Keratinocyte (primary cell): ENCODE data around the gene ARHGAP40. TPM values are rescaled to one million over a fixed set of nuclear protein-coding genes. Genes with fewer than 3 reads are reported as not detected.

Source experiments
- DNase-seq: peaks from one replicate; pipeline ENCODE4 v3.0.0-alpha.2; 2011; ENCODE audit warnings: low read depth, missing footprints, low spot score
- FAIRE-seq: peaks from 2 replicates; lab custom pipeline; 2011; peaks lifted over from hg19 to GRCh38; lab: Jason Lieb, UNC
- H2AFZ ChIP-seq: 2 replicates; pipeline ENCODE4 v1.6.0; 2012; ENCODE audit warnings: low read length, control low read depth, inconsistent platforms; ENCODE audit not compliant: control insufficient read depth
- H3K27ac ChIP-seq: 2 replicates; pipeline ENCODE4 v1.5.1; 2011; ENCODE audit warnings: low read length; ENCODE audit not compliant: control insufficient read depth, insufficient read depth
- H3K27me3 ChIP-seq: 3 replicates; pipeline ENCODE4 v1.6.0; 2011; ENCODE audit warnings: low read length; ENCODE audit not compliant: control insufficient read depth, insufficient read depth; ENCODE audit errors: extremely low read depth
- H3K36me3 ChIP-seq, 2 experiments: 2 replicates in 1 of 2; 3 replicates in 1 of 2; pipeline ENCODE4 v1.5.1; 2011; ENCODE audit warnings: low read length in 2 of 2, mild to moderate bottlenecking in 1 of 2; ENCODE audit not compliant: control insufficient read depth in 2 of 2, insufficient read depth in 2 of 2; ENCODE audit errors: extremely low read depth in 1 of 2
- H3K4me1 ChIP-seq: 3 replicates; pipeline ENCODE4 v1.5.1; 2011; ENCODE audit warnings: low read length; ENCODE audit not compliant: control insufficient read depth, insufficient read depth; ENCODE audit errors: extremely low read depth
- H3K4me2 ChIP-seq: 3 replicates; pipeline ENCODE4 v1.6.0; 2011; ENCODE audit warnings: low read depth, low read length; ENCODE audit not compliant: control insufficient read depth, insufficient read depth; ENCODE audit errors: extremely low read depth
- H3K4me3 ChIP-seq, 3 experiments: fragments of 200-600 bp in 1 of 3; sonication (generic) in 1 of 3; 2 replicates in 2 of 3; 3 replicates in 1 of 3; pipeline ENCODE4 v1.5.1; 2011 to 2016; ENCODE audit warnings: low read length in 3 of 3, mild to moderate bottlenecking in 3 of 3, control low read depth in 2 of 3, inconsistent platforms in 1 of 3, low read depth in 1 of 3, mixed read lengths in 1 of 3, mixed run types in 1 of 3, moderate library complexity in 1 of 3; ENCODE audit not compliant: control insufficient read depth in 2 of 3, insufficient read depth in 2 of 3; ENCODE audit errors: extremely low read depth in 1 of 3
- H3K79me2 ChIP-seq: 2 replicates; pipeline ENCODE4 v1.6.0; 2012; ENCODE audit warnings: low read length; ENCODE audit not compliant: control insufficient read depth, insufficient read depth
- H3K9ac ChIP-seq: 3 replicates; pipeline ENCODE4 v1.6.0; 2011; ENCODE audit warnings: low read length; ENCODE audit not compliant: control insufficient read depth, insufficient read depth; ENCODE audit errors: extremely low read depth
- H3K9me1 ChIP-seq: 3 replicates; pipeline ENCODE4 v1.6.0; 2011; ENCODE audit warnings: low read length; ENCODE audit not compliant: control insufficient read depth, insufficient read depth; ENCODE audit errors: extremely low read depth
- H3K9me3 ChIP-seq: 2 replicates; pipeline ENCODE4 v1.5.1; 2012; ENCODE audit warnings: low read depth, low read length; ENCODE audit not compliant: control insufficient read depth
- H4K20me1 ChIP-seq: 3 replicates; pipeline ENCODE4 v1.6.0; 2011; ENCODE audit warnings: low read length; ENCODE audit not compliant: control insufficient read depth, insufficient read depth; ENCODE audit errors: extremely low read depth
- CTCF ChIP-seq, 3 experiments: IDR thresholded peaks in 1 of 3; conservative IDR thresholded peaks in 1 of 3; optimal IDR thresholded peaks in 1 of 3; 2 replicates in 2 of 3; 3 replicates in 1 of 3; pipeline versions ENCODE3 to v1.5.1; 2011; ENCODE audit warnings: low read length in 3 of 3, mild to moderate bottlenecking in 3 of 3, moderate library complexity in 2 of 3, control low read depth in 1 of 3, inconsistent platforms in 1 of 3; ENCODE audit not compliant: insufficient read depth in 2 of 3; ENCODE audit errors: extremely low read depth in 1 of 3
- EZH2 ChIP-seq: IDR thresholded peaks from one replicate; pipeline ENCODE4 v1.6.1; 2012; ENCODE audit warnings: inconsistent platforms, mild to moderate bottlenecking, low read length, moderate library complexity
- dilution Hi-C: fragments of 300-500 bp; cut with MboI; formaldehyde crosslinking; loops from one replicate; pipeline ENCODE4 v1.7.0; 2020; ENCODE audit warnings: low sequenced_read_pairs; ENCODE audit not compliant: extremely low pct_ligation_motif_present
- polyA plus RNA-seq, 5 experiments: library from polyadenylated mRNA; depleted of rRNA in 3 of 5; stranded (reverse) in 3 of 5; stranded (forward) in 1 of 5; unstranded in 1 of 5; fragments of >200 nt; gene quantifications; 1 replicate in 1 of 5; 2 replicates in 3 of 5; 3 replicates in 1 of 5; pipeline versions ENCODE4 v1.2.1 to v1.2.3, GENCODE V29; 2011 to 2012; ENCODE audit warnings: missing spikeins in 2 of 5, low read depth in 1 of 5, low replicate concordance in 1 of 5

Gene ARHGAP40
- polyA plus RNA-seq, 1 donor (not counting 4 experiments of a cell fraction or from before 2014, with no cell fraction given) = 1.0 TPM

- H3K9ac ChIP-seq = no peak overlapping the region
- H4K20me1 ChIP-seq = no peaks in the 10 kb centered on the region
- no peak overlapping the region for H3K27ac ChIP-seq
- H3K4me3 ChIP-seq = no peak overlapping the region
- H3K4me2 ChIP-seq = no peak overlapping the region
- peaks cover 13% of the 10 kb centered on the region for H3K27me3 ChIP-seq
- no peak for FAIRE-seq
- no peaks in the 10 kb centered on the region for H3K79me2 ChIP-seq
- DNase-seq = no peak
- H2AFZ ChIP-seq = no peak overlapping the region
- H3K4me1 ChIP-seq = no peaks in the 10 kb centered on the region
- H3K9me1 ChIP-seq = no peaks in the 10 kb centered on the region
- no peaks in the 10 kb centered on the region for H3K36me3 ChIP-seq
- H3K9me3 ChIP-seq = no peaks in the 10 kb centered on the region
- no peak for TF ChIP-seq CTCF (optimal IDR thresholded peaks at IDR 0.05 in 1 of 3, IDR thresholded peaks at IDR 0.05 in 1 of 3, conservative IDR thresholded peaks at IDR 0.05 in 1 of 3; ENCODE audit: extremely low read depth in 1 of 3, insufficient read depth in 2 of 3, low read length in 3 of 3)
- TF ChIP-seq EZH2 = no peak
- dilution Hi-C loops = no loop called here
Measured at GRCh38 chr20:38700141-38700540, 98.5 kb downstream of the ARHGAP40 start.

Other genes with a start within 250 kb of the ARHGAP40 start
- gene SNHG17, start 166.5 kb upstream of the ARHGAP40 start, polyA plus RNA-seq = 17.6 to 29.4 TPM (median 25.3 TPM) in 3 replicates
- gene RALGAPB, start 129.0 kb upstream of the ARHGAP40 start, polyA plus RNA-seq = 16.5 to 23.8 TPM (median 16.9 TPM) in 3 replicates
- gene ADIG, start 20.6 kb upstream of the ARHGAP40 start, polyA plus RNA-seq = not detected in 3 replicates
- gene SLC32A1, start 122.7 kb downstream of the ARHGAP40 start, polyA plus RNA-seq = not detected in 3 replicates
- 9.7 to 10.1 TPM (median 9.9 TPM) in 3 replicates for gene ACTR5, start 146.7 kb downstream of the ARHGAP40 start, polyA plus RNA-seq
- 0.19 TPM in 1 of 3 replicates, not detected in the others for gene PPP1R16B, start 203.9 kb downstream of the ARHGAP40 start, polyA plus RNA-seq